Measurements from ENCODE around the gene TIMP4. TPM values are rescaled to one million over a fixed set of nuclear protein-coding genes. Genes with fewer than 3 reads are reported as not detected.

The TIMP4 gene
- total and polyA plus RNA-seq, 2 of the 4 experiments (the other 2 are of a cell fraction): 0.39 to 0.54 TPM

- Histone ChIP-seq H3K27ac (ENCODE audit: insufficient read depth, low read length) (peak overlapping the region; percentile 42; the same call in 1 of the 2 replicates), H2BK5ac (ENCODE audit: low read depth, low read length, poor library complexity, severe bottlenecking) (peak overlapping the region; percentile 45), H3K9ac (ENCODE audit: low read depth, low read length) (no peak overlapping the region), H2AK5ac (ENCODE audit: low read depth, low read length) (peak overlapping the region; percentile 82), H2BK20ac (ENCODE audit: low read depth, low read length) (peak overlapping the region; percentile 97), H2AFZ (replicated peaks; ENCODE audit: low read length, poor library complexity) (peak overlapping the region; percentile 56), H3K56ac (ENCODE audit: extremely low read depth, insufficient read depth, low read length) (no peak overlapping the region; the same call in 1 of the 2 replicates), H4K5ac (ENCODE audit: low read depth, low read length) (peak overlapping the region; percentile 41), H3K4me2 (ENCODE audit: low read depth, low read length) (0 out of 2 replicates have a peak overlapping the region, but pooled peaks have one; percentile 3), H3K9me3 (ENCODE audit: control insufficient read depth, insufficient read depth, low read length) (peaks cover 3% of the 10 kb centered on the region), H4K8ac (ENCODE audit: low read depth in 2 of 2, low read length in 2 of 2) (peak overlapping the region; percentile 58 to 71; a peak in 3 of 4 replicates), H2BK15ac (ENCODE audit: low read depth, low read length) (peak overlapping the region; percentile 84; the same call in 2 of the 3 replicates), H3K14ac (replicated peaks; ENCODE audit: low read depth, low read length) (peak overlapping the region; percentile 72), H4K20me1 (ENCODE audit: insufficient read depth, low read length) (no peaks in the 10 kb centered on the region), H3K36me3 (ENCODE audit: control insufficient read depth, insufficient read depth, low read length) (no peaks in the 10 kb centered on the region), H3K23ac (ENCODE audit: low read depth, low read length) (peak overlapping the region; percentile 52), H2BK120ac (ENCODE audit: low read depth, low read length) (peak overlapping the region; percentile 97), H3K27me3 (ENCODE audit: control insufficient read depth, insufficient read depth, low read length) (no peaks in the 10 kb centered on the region), H3K18ac (ENCODE audit: low read depth, low read length) (peak overlapping the region; percentile 83), H3K79me1 (ENCODE audit: low read depth in 1 of 2, low read length in 2 of 2) (no peaks in the 10 kb centered on the region), H3K9me1 (ENCODE audit: insufficient read depth, low read length) (peaks cover 9% of the 10 kb centered on the region), H3K4me3 (ENCODE audit: insufficient read depth, low read depth, low read length) (no peak overlapping the region), H3K4me1 (ENCODE audit: control insufficient read depth, insufficient read depth, low read length) (peaks cover 23% of the 10 kb centered on the region), H2AK9ac (replicated peaks; ENCODE audit: low read depth, low read length, poor library complexity) (peak overlapping the region; percentile 55), H4K91ac (ENCODE audit: insufficient read depth, low read depth, low read length) (peak overlapping the region; percentile 83), H3K4ac (ENCODE audit: low read depth, low read length) (peak overlapping the region; percentile 58)
- CTCF ChIA-PET: no interaction called here
- ATAC-seq (ENCODE audit: low read depth) (no peak), DNase-seq (peak; percentile 18)
- intact Hi-C loops (cut with micrococcal nuclease) (no loop called here), dilution Hi-C loops (cut with HindIII; ENCODE audit: low sequenced_read_pairs, unreplicated experiment) (no loop called here), in situ Hi-C loops (cut with MboI; ENCODE audit: low sequenced_read_pairs) (no loop called here)
- 40% methylated on average over 2 of the region's 4 CpGs; no CpG with 5 or more reads in 1 of the 2 experiments for WGBS, 2 experiments (ENCODE audit: extremely low coverage in 2 of 2, insufficient read length in 1 of 2)
- BruUV-seq (replicated peaks): no TSS peak
- POLR2A ChIA-PET (ENCODE audit: unreplicated experiment): no interaction called here
- TF ChIP-seq CEBPB (IDR thresholded peaks at IDR 0.05; ENCODE audit: low read depth, low read length): no peak
Measured at GRCh38 chr3:12195231-12195630, 36.5 kb upstream of the TIMP4 start.
